Stromal cell of bone marrow (primary cell): ENCODE data around the gene ORC4.
A peak's percentile ranks its signal among the peaks of the same experiment; 100 is the strongest.

Experiments used
- DNase-seq: peaks from one replicate; pipeline ENCODE4 v3.0.0-alpha.2; 2012; ENCODE audit warnings: low read depth

ORC4 gene

GRCh38 chr2:147933931-147934330 lies 86.6 kb downstream of the ORC4 start:
- no peak for DNase-seq

- DNase-seq, result no peak
Measured at GRCh38 chr2:147927053-147927588, 93.4 kb downstream of the ORC4 start.

- DNase-seq, result no peak
Measured at GRCh38 chr2:147925886-147926285, 94.7 kb downstream of the ORC4 start.

GRCh38 chr2:147924647-147925046 lies 95.9 kb downstream of the ORC4 start:
- no peak for DNase-seq

GRCh38 chr2:147923846-147924245 lies 96.7 kb downstream of the ORC4 start:
- no peak for DNase-seq

GRCh38 chr2:147917161-147917560 lies 103.4 kb downstream of the ORC4 start:
- no peak for DNase-seq

- DNase-seq, result no peak
Measured at GRCh38 chr2:147916723-147917122, 103.8 kb downstream of the ORC4 start.

- DNase-seq, result no peak
Measured at GRCh38 chr2:147916067-147916466, 104.5 kb downstream of the ORC4 start.

- no peak for DNase-seq
Measured at GRCh38 chr2:147913701-147914480, 106.6 kb downstream of the ORC4 start.

- peak; percentile 54 for DNase-seq
Measured at GRCh38 chr2:147910990-147911473, 109.5 kb downstream of the ORC4 start.

GRCh38 chr2:147909178-147909577 lies 111.4 kb downstream of the ORC4 start:
- DNase-seq, result no peak

GRCh38 chr2:147904051-147904450 lies 116.5 kb downstream of the ORC4 start:
- no peak for DNase-seq

- DNase-seq, result no peak
Measured at GRCh38 chr2:147888680-147889079, 131.9 kb downstream of the ORC4 start.

- DNase-seq, result no peak
Measured at GRCh38 chr2:147886136-147886535, 134.4 kb downstream of the ORC4 start.

- no peak for DNase-seq
Measured at GRCh38 chr2:147884830-147885229, 135.7 kb downstream of the ORC4 start.

GRCh38 chr2:147882631-147883030 lies 137.9 kb downstream of the ORC4 start:
- no peak for DNase-seq
